Measurements from ENCODE around the gene AFAP1L2.

Gene AFAP1L2

DNA sequence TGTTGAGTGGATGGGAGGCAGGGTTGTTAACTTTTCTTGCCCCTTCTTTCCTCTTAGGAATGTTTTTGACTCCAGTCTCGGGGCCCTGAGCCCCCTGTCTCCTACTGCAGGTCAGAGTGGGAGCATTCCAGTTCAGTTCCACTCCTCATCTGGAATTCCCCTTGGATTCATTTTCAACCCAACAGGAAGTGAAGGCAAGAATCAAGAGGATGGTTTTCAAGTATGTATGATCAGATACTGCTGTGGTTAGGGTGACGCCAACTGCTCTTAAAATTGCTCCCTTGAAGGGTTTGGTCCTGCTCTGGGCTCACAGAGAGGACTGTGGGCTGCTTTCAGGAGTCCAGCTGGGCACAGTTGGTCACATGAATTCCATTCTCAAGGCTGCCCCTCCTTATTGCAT, 143.2 kb downstream of the AFAP1L2 start:
- DNase-seq = no peak

DNA sequence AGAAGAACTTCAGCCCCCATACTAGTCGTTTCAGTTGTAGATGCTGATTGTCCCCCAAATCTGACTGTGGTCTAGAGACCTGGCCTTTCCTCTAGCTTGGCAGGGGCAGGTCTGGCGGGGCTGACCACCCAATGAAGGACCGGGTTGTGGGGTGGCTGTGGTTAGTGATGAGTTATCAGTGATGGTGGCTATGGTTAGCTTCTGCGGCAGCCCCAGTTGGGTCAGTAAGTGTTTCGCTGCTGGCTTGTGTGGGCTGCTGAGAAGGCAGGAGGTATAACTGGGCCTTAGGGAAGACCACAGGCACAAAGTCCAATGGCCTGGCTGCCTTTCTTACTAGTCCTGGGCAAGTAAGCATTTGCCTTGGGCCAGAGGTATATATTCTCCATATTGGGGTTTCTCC, 143.9 kb downstream of the AFAP1L2 start:
- no peak for DNase-seq

DNA sequence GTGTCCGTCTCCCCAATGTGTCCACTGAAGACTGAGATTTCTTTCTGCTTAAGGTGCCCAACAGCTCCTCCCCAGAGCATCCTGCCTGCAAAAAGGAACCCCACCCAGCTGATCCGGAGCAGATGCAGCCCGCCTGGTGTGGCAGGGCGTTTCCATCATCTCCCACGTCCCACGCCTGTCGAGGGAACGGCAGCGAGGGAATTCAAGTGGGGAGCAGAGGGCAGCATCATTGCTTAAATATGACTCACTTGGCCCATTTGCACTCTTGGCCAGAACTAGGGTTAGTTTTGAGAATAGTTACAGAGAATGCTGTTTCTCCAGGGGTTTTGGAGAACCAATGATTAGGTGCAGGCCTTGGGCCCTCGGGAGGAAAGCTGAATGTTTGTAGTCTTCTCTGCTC, 144.5 kb downstream of the AFAP1L2 start:
- no peak for DNase-seq

DNA sequence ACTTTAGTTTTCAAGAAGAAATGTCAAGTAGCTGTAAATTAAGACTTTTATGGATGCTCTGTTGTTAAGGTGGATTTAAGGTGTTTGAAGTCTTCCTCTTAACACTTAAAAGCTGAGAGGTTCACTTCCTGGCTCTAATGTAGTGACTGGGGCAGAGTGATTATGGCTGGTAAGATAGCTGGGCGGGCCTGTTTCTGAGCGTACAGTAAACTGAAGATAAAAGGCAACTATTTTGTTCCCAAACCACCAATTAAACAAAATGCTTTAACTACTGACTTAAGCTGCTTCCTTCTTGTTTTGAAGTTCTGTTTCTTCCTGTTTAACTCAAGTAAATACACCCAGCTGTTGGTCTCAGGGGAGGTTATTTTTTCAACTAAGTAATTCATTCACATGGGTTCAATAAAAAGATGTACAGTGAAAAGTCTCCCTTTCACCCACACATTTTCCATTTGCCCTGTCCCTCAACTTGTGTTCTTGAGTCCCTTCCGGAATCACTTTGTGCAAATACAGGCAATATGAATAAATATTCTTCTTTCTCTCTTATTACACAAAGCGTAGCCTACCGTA, 145.9 kb downstream of the AFAP1L2 start:
- DNase-seq = no peak

DNA sequence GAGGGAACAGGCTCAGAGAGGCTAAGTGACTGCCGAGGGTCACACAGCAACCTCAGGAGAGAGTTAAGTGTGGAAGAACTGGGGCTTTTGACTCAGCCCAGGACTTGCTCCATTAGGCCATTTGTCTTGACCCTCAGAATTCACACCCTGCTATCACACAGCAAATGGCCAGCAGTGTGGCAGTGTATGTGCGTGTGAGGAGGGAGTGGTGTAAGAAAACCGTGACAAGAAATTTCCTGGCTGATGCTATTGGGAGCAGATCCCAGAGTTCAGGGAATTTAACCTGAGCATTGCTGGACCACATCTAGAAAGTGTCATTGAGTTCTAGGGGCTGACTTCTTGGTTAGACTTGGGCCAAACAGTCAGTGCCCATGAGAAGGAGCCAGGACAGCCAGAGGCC, 146.8 kb downstream of the AFAP1L2 start:
- DNase-seq = no peak

DNA sequence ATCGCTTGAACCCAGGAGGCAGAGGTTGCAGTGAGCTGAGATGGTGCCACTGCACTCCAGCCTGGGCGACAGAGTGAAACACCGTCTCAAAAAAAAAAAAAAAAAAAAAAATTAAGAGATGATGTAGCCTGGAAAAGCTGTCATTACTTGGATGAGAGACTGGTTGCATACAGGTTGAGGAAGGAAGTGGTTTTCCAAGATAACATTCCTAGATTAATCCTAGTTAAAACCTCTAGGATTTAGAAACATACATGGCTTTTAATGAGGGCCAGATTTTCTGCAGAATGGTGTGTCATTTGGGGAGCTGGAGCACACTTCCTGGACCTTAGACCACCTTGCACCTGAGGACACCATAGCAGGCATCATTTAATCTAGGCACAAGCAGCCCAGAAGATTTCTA, 147.5 kb downstream of the AFAP1L2 start:
- DNase-seq = no peak

DNA sequence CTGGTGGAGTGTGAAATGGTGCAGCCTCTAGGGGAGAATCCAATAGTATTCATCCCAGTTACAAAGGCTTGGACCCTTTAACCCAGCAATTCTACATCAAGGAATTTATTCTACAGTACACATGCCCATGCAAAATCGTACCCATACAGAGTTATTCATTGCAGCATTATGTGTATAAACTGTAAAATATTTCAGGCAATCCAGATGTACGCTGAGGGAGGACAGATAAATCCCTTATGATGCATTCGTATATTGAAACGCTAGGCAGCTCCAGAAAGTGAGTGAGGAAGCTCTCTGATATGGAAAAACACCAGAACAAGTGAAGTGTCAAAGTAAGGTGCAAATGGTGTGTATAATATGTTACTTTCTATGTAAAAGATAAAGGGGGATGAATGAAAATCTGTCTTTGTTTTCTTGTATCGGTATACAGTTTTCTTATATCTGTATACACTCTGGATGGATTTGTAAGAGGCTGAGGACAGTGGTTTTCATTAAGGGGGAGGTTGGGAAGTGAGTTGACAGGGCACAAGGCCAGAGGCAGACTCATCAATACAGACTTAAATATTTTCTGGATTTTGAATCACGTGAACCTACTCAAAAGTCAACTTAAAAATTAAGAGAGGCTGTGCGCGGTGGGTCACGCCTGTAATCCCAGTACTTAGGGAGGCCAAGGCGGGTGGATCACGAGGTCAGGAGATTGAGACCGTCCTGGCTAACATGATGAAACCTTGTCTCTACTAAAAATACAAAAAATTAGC, 148.1 kb downstream of the AFAP1L2 start:
- DNase-seq = no peak

DNA sequence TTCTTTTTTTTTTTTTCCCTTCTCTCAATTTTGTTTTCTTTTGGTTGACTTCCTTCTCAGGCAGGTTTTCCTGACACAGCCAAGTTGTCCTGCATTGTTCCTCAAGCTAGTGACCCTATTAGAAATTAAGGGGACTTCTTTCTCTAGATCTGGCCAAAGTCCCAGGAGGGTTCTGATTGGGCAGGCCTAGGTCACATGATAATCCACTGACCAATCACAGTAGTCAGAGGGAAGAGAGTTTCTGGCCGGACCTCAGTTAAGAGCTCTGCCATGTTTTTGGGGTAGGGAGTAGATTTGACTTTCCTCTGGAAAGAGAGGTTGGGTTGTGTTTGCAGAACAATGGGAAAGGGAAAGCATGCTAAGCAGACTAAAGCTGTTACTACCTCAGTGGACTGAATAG, 149.1 kb downstream of the AFAP1L2 start:
- no peak for DNase-seq

DNA sequence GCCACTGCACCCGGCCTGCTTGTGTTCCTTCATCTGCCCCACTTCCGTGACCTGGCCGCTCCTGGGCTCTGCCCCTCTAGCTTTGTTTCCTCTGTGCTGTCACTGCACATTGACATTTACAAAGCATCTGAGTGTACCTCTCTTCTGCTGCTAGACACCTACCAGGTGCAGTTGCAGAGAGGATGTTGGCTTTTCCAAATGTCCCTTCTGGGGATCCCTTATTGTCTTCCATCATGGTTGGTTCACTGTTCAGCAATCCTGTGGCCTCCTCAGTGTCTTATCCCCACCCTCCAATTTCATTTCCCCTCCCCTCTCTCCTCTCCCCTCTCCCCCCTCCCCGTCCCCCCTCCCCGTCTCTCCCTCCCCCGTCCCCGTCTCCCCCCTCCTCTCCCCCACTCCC, 151.4 kb downstream of the AFAP1L2 start:
- no peak for DNase-seq

DNA sequence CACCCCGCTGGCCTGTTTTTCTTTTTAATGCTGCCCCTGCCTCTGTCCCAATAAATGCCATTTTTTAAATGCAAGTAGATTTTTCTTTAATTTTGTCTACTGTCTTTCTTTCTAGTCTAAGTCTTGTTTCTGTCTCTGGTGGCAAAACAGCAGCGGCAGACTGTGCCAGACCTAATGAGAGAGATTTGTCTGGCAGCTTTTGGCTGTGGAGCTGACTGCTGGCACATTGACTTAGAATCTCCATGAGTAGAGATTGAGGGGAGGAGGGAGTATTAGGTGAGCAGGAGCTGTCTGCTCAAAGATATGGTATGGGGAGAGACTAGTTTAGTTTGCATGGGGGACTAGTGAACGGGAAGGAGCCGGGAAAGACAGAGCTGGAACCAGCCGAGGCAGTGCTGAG, 152.2 kb downstream of the AFAP1L2 start:
- no peak for DNase-seq

DNA sequence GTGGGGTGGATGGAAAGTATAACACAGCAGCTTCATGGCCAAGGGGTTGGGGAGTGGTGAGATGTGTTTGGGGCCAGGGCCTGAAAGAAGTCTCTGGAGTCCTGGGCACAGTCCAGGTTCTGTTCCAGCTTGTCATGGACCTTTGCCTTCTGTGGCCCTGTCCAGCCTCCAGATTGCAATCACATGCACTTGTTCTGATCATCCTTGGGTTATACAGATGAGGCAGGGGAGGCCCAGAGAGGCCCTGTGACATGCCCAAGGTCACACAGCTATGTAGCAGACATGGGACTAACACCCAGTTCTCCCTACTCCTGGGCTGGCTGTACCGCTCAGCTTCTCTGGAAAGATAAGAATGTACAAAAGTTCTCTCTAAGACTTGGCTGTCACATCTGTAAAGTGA, 153.6 kb downstream of the AFAP1L2 start:
- no peak for DNase-seq

DNA sequence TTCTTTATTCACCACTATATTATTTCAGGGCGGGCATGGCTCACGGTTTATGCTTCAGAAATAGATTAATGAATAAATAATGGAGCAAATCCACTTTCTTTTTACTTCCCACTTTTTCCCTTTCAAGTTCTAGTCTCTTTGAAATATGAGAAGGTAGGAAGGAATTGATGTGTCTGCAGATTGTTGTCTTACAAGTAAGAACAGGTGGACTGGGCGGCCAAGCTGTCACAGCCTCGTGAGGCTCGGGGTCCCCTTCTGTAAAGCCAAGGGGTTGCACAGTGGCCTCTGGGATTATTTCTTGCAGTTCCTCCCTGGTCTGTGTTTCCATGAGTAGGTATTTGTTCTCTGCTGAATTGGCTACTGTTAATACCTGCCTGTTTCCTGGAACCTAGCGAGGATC, 154.1 kb downstream of the AFAP1L2 start:
- DNase-seq = no peak

DNA sequence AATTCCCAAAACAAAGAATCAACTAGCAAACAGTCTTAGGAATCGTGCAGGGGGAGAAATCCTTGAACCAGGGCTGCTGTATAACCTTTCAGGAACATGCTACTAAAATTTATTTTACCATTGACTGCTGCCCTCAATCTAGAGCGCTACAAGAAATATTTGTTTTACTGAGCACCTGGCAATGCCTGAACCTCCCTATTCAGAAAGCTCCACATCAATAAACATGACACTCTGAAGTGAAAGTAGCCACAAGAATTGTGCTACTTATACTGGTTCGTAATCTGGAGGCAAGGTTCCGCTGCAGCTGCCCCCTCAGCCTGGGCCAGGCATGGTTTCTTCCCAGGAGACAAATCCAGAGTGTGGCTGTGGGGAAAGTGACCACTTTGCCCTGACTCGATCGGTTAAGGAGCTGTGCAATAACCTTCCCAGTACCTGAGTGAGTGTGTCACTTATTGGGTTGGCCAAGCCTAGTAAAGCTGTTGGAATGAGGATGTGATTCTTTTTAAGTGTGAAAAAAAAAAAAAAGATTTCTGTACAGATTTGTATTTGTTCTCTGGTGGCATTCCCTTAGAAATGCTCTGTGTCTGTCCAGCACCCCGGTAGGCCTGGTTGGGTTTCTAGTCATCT, 157.5 kb downstream of the AFAP1L2 start:
- no peak for DNase-seq

DNA sequence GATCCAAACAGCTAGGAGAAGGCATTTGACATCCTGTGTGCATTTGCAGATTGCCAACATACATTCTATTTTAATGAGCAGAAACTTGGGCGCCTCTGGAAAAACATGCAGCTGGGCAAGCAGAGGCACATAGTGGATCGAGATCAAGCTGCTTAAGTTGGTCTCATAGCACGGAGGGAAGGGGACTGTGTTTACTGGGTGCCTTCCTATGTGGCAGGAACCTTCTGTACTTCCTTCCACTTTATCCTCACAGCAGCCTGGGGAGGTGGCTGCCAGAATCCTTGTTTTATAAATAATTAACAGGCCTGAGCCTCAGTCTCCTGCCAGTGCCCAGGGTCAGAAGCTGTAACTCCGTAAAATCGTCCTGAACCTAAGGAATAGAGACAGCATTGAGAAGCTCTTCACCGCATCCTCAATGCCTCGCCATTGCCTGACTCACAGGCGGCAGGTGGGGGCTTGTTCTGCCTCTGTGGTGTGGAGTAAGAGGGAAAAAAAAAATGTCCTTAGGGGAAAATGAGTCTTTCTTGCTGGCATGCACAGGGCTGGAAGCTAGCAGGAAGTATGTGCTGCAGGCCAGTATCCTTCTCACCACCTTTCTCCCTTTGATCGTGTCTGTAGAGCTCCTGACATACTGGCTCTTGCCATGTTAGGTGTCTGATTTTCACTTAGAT, 159.0 kb downstream of the AFAP1L2 start:
- DNase-seq = no peak
